NT2/D1 (cell line): ENCODE data around the gene ACKR3.

Experiments used
- DNase-seq: peaks from one replicate; pipeline ENCODE4 v3.0.0-alpha.2; 2011; ENCODE audit warnings: low read depth, low spot score
- H3K27me3 ChIP-seq: 2 replicates; pipeline ENCODE4 v1.6.0; 2011; ENCODE audit warnings: mild to moderate bottlenecking; ENCODE audit not compliant: insufficient read length, insufficient read depth
- H3K36me3 ChIP-seq: 2 replicates; pipeline ENCODE4 v1.6.1; 2011; ENCODE audit warnings: mild to moderate bottlenecking, low read length, mixed read lengths; ENCODE audit not compliant: insufficient read depth, insufficient read length
- H3K4me1 ChIP-seq: 2 replicates; pipeline ENCODE4 v1.5.1; 2011; ENCODE audit not compliant: insufficient read depth, insufficient read length
- H3K4me3 ChIP-seq: 2 replicates; pipeline ENCODE4 v1.5.1; 2011; ENCODE audit warnings: low read depth; ENCODE audit not compliant: insufficient read length
- H3K9ac ChIP-seq: 2 replicates; pipeline ENCODE4 v1.6.0; 2011; ENCODE audit warnings: low read depth; ENCODE audit not compliant: insufficient read length
- H3K9me3 ChIP-seq: 2 replicates; pipeline ENCODE4 v1.5.1; 2011; ENCODE audit warnings: mild to moderate bottlenecking, low read length; ENCODE audit not compliant: insufficient read depth
- SUZ12 ChIP-seq: IDR thresholded peaks from 2 replicates; pipeline ENCODE4 v1.6.1; 2011; ENCODE audit not compliant: insufficient read length, insufficient read depth; ENCODE audit errors: extremely low read depth
- YY1 ChIP-seq: IDR thresholded peaks from 2 replicates; pipeline ENCODE4 v1.6.1; 2011; ENCODE audit not compliant: insufficient read length, insufficient read depth
- ZNF274 ChIP-seq: IDR thresholded peaks from 2 replicates; pipeline ENCODE4 v1.6.1; 2011; ENCODE audit warnings: mild to moderate bottlenecking, low read depth, low read length

The ACKR3 gene

GRCh38 chr2:236530512-236530911 lies 39.1 kb upstream of the ACKR3 start:
- Histone ChIP-seq H3K27me3 (no peaks in the 10 kb centered on the region), H3K4me1 (no peaks in the 10 kb centered on the region), H3K4me3 (no peak overlapping the region), H3K36me3 (no peaks in the 10 kb centered on the region), H3K9me3 (no peaks in the 10 kb centered on the region), H3K9ac (no peak overlapping the region)
- DNase-seq = no peak
- TF ChIP-seq SUZ12 = no peak
- no peak for TF ChIP-seq YY1
- no peak for TF ChIP-seq ZNF274

DNA sequence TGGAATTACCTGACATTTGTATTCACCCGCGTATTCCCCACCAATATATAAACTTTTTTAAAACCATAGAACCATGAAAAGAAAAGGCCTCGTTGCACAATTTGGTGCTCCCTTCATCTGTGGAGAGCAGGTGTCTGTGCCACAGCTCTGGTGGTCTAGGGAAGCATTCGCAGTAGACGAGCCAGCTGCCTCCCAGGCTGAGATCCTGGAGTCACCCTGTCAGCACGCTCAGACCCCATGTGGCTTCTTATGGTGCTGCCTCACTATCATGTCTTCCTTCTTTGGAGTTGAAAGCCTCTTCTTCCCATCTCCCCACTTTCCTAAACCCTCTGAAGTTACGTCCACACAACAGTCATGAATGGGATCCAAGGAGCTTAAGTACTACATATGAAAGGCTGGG lies 38.4 kb upstream of the ACKR3 start:
- H3K36me3 ChIP-seq = no peaks in the 10 kb centered on the region
- H3K4me3 ChIP-seq = no peak overlapping the region
- no peaks in the 10 kb centered on the region for H3K9me3 ChIP-seq
- TF ChIP-seq ZNF274 (no peak), YY1 (no peak), SUZ12 (no peak)
- no peaks in the 10 kb centered on the region for H3K27me3 ChIP-seq
- no peaks in the 10 kb centered on the region for H3K4me1 ChIP-seq
- no peak overlapping the region for H3K9ac ChIP-seq
- no peak for DNase-seq

DNA sequence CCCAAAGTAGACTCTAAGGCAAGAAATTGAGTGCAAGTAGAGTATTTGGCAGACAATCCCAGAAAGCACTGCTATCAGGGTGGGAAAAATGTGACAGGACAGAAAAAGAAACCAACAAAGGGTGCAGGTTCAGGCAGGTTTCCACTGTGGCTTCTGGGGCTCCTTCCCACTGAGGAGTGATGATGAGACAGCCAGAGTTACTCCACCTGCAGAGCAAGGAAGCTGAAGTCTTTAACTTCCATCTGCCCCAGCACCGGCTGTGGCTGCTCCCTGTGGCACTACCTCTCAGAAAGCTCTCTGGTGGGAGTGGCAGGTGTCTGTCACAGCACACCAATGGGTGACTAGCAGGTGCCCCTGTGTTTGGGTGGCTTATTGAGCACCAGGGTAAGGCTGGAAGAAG lies 37.6 kb upstream of the ACKR3 start:
- DNase-seq = no peak
- no peaks in the 10 kb centered on the region for H3K9me3 ChIP-seq
- no peaks in the 10 kb centered on the region for H3K4me1 ChIP-seq
- H3K27me3 ChIP-seq = no peaks in the 10 kb centered on the region
- no peaks in the 10 kb centered on the region for H3K36me3 ChIP-seq
- TF ChIP-seq YY1 = no peak
- no peak for TF ChIP-seq ZNF274
- TF ChIP-seq SUZ12 = no peak
- no peak overlapping the region for H3K4me3 ChIP-seq
- H3K9ac ChIP-seq = no peak overlapping the region

DNA sequence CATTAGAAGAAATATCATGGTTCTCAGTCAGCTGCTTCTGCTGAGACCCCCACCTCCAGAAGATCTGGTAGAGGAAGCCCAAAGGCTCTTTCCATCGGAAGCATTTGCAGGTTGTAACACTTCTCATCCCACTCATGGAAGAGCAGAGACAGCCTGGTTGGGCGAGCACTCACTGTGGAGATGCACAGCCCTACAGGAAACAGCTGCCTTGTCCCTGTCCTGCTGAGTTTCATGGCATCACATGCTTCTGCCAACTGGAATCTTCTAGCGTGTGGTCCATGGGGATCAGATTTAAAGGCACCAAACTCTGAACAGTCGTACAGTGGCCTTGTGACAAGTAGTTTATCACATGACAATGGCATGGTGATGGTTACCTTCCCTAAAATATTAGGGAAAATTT lies 36.3 kb upstream of the ACKR3 start:
- H3K4me1 ChIP-seq = no peaks in the 10 kb centered on the region
- DNase-seq = no peak
- no peaks in the 10 kb centered on the region for H3K9me3 ChIP-seq
- H3K27me3 ChIP-seq = no peaks in the 10 kb centered on the region
- no peak overlapping the region for H3K4me3 ChIP-seq
- TF ChIP-seq ZNF274 (no peak), SUZ12 (no peak), YY1 (no peak)
- no peaks in the 10 kb centered on the region for H3K36me3 ChIP-seq
- no peak overlapping the region for H3K9ac ChIP-seq

DNA sequence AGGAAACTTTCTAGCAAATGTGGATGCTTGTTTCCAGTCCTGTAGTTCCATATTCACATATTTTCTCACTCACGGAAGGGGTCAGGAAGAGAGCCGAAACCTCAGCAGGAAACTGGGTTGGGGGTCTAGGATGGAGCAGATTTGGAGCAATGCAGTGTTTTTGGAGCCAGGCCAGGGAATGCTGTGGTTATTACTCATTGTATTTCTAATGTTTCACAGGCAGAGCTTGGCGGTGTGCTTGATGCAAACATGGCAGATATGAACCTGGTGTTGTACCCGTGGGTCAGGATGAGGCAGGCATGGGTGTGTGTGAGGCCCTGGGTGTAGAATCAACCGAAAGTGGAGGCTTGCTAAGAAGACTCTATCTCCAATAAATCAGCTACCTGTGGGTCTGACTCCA lies 34.6 kb upstream of the ACKR3 start:
- Histone ChIP-seq H3K36me3 (no peaks in the 10 kb centered on the region), H3K27me3 (no peaks in the 10 kb centered on the region), H3K9ac (no peak overlapping the region), H3K4me1 (no peaks in the 10 kb centered on the region), H3K9me3 (no peaks in the 10 kb centered on the region), H3K4me3 (no peak overlapping the region)
- TF ChIP-seq SUZ12 (no peak), ZNF274 (no peak), YY1 (no peak)
- DNase-seq = no peak

DNA sequence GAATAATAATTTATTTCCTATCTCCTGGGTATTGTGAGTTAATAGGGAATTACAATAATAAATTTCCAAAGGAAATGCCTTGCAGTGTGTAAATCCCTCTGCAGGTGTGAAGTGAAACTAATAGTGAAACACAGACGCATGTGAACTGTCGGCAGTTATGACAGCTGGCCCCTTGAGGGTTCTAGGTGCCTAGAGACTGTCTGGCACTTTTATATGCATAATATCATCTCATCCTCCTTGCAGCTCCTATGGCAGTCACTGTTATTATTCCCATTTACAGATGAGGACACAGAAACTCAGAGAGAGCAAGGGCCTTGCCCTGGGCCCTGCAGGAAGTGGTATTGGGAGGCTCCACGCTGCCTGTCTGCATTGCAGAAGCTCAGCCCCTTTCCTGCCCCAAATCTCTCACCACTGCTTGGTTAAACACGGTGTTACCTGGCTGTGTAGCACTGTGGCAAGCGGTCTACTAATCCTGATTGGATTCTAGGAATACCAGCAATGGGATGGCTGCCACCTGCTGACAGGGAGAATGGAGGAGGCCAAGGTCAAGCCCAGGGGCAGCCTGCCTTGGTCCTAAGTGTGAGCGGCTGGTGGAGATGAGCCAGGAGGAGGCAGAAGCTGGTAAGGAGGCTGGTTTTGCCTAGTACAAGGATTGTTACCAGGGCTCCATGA lies 32.8 kb upstream of the ACKR3 start:
- TF ChIP-seq SUZ12 = no peak
- TF ChIP-seq YY1 = no peak
- TF ChIP-seq ZNF274 = no peak
- H3K9me3 ChIP-seq = no peaks in the 10 kb centered on the region
- no peaks in the 10 kb centered on the region for H3K27me3 ChIP-seq
- DNase-seq = no peak
- H3K4me1 ChIP-seq = no peaks in the 10 kb centered on the region
- no peak overlapping the region for H3K9ac ChIP-seq
- H3K4me3 ChIP-seq = no peak overlapping the region
- H3K36me3 ChIP-seq = no peaks in the 10 kb centered on the region

DNA sequence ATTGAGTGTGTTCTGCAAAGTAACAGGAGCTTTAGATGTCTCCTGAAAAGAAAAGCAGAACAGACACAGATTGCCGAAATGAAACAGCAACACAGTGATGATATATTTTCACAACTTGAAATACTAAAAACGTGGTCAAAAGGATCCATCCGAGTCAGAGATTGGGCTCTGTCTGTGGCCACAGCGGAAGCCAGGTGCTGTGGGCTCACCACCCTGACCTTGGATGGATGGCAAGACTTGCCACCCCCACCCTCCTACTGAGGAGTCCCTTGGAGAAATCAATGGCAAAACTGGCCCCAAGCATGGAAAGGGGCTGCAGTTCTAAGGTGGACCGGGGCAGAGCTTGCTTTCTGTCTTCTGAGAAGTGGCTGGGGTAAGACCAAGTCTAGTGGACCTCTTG lies 31.4 kb upstream of the ACKR3 start:
- no peak for DNase-seq
- Histone ChIP-seq H3K4me3 (no peak overlapping the region), H3K36me3 (no peaks in the 10 kb centered on the region), H3K9me3 (no peaks in the 10 kb centered on the region), H3K27me3 (no peaks in the 10 kb centered on the region), H3K9ac (no peak overlapping the region), H3K4me1 (no peaks in the 10 kb centered on the region)
- TF ChIP-seq SUZ12 (no peak), YY1 (no peak), ZNF274 (no peak)
